ENCODE results near the gene ARID3C.

Gene ARID3C

DNA sequence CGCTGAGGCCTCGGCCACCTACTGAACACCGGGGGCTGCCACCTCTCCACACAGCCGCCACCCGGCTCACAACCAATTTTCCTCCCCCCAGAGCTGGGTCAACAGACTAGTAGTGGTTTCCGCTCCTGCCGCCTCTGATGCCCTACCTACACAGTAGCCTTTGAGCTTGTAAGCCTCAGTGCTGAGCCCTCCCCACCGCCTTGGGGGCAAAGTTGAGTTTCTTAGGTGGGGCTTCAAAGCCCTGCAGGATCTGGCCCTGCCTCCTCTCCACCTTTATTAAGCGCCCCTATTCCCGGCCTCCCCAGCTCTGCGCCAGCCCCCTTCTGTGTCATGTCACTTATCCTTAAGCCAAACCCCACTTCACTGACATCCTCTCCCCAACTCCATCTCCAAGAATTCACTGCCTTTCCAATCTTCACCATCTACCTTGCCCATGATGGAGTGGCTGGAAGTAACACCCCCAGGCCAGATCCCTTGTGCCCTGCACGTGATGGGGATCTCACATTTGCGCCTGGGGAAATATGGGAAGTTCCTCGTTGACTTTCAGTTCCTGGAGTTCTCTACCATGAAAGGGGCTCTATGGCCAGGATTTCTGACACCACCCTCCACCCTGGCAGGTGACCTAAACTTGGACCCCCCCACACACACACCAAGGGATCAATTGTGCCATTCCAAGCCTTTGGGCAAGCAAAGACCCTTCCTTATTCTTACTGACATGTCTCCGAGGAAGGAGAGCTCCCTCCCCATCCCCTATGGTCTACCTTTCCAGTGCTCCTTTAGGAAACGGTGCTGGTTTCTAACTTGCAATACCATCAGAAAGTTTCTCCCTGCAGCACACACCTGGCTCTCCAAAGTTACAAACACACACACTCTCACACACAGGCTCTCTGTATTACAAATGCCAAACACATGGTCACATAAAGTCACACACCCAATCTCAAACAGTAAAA, 36.7 kb downstream of the ARID3C start:
- no peak for DNase-seq

DNA sequence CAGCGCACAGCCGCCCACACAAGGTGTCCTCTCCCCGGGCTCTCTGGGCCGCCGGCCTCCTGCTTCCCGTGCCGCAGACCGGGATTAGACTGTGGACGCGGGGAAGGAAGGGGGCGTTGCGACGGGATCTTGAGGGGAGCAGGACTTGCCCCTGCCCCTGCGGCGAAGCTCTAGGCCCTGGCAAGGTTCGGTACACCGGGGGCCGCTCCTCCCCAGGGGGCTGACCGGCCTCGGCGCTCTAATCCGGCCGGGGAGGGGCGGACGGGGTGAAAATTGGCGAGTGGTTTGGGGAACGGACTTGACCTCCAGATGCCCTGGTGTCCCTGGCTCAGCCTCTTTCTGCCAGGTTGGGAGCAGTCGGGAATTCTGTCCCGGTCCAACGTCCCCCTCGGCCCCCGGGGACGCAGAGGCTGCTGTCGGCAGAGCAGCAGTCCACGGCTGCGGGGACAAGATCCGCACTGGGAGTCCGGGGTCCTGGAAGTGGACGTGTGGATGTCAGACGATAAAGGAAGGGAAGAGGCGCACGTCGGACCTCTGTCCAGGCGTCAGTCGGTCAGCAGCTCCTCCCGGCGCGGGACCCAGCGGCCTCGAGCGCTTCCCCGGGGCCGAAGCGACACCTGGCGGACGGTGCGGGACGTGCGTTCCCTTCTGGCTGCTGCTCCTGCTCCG, 37.5 kb downstream of the ARID3C start:
- DNase-seq = peak; percentile 89

GRCh38 chr9:34590381-34591247, 38.3 kb downstream of the ARID3C start:
- DNase-seq = peak; percentile 62

GRCh38 chr9:34589636-34590380, 39.1 kb downstream of the ARID3C start, which contains the start of gene CNTFR:
Gene CNTFR, minus strand, starts transcription at chr9:34589724. Its CDS starts 20,743 bp downstream, at chr9:34568981.
- peak; percentile 66 for DNase-seq

DNA sequence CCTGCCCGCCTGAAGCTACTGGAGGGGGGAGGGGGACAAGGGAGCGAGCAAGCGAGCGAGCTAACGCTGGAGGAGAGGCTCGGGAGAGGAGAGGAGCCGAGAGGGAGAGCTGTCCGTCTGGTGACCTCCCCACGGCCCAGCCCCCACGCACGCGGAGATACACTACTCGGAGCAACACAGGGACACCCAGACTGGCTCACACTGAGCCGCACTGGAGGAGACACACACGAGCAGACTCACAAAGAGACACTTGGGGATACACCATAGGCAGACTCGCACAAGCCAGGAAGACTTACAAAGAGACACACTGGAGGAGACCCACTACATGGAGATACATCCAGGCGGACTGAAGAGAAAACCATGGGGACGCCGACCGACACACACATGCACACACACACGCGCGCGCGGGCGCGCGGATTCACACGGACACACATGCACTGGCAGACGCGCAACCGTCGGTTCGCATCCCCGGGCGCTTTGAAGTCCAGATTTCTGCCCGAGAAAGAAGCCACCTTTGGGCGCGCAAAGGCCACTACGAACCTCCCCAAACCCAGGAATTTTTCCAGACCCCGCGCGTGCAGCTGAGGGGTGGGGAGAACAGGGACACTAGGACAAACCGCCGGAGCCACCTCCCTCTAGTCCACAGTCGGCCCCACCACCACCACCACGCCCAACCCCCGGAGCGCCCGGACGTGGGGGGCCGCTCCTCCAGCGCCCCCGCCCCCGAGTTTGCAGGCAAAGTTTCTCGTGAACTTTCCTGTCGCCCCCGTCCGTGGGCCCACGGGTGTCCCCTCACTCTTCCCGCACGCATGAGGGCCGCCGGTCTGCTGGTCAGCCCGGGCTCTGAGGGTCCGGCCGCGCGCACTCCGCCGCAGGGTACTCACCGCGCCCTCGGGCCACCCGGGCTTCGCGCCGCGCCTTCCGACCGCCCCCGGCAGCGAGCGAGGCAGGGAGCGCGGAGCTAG, 39.9 kb downstream of the ARID3C start:
- no peak for DNase-seq

DNA sequence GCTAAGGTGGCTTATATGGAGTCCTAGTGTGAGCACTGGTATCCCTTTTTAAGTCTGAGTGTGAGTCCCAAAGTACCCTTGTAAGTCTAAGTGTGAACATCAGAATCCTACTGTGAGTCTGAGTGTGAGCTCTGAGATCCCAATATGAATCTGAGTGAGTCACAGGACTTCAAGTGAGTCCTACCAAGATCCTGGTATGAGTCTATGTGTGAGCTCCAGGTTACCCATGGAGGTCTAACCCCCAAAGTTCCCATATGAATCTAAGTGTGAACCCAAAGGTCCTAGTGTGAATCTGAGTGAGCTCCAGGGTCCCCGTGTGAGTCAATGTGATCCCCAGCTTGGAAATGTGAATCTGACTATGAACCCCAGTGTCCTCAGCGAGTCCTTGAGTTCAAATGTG, 41.6 kb downstream of the ARID3C start:
- no peak for DNase-seq

DNA sequence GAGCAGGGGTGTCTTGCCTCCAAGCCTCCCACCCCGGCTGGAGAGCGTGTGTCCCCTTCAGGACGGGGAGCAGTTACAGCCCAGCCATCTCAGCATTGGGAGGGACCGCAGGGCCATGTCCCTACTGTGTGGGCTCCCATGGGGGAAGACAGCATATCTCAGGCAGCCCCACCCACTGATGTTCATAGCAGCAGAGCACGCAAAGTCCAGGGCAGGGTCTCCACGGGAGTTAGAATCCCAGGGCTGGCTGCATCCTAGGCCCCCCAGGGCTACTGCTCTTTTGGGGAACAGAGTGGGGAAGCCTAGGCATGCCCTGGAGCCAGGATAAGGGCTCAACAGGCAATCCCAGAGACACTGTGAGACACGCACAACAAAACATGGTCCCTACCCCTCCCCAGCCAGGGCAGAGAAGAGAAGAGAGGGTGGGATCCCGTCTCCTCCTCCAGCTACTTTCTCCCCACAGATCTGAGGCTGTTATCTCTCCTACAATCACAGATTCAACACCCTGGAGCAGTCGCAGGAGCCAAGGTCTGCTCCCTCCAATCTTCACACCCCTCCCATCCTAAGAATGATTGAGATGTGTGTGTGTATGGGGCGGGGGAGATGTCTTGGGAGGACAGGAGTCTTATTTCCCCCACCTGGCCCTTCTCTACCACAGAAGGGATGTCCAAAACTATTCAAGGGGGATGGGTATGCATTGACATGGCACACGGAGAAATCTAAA, 42.8 kb downstream of the ARID3C start:
- DNase-seq = no peak

GRCh38 chr9:34584970-34585369, 43.9 kb downstream of the ARID3C start:
- DNase-seq = no peak

DNA sequence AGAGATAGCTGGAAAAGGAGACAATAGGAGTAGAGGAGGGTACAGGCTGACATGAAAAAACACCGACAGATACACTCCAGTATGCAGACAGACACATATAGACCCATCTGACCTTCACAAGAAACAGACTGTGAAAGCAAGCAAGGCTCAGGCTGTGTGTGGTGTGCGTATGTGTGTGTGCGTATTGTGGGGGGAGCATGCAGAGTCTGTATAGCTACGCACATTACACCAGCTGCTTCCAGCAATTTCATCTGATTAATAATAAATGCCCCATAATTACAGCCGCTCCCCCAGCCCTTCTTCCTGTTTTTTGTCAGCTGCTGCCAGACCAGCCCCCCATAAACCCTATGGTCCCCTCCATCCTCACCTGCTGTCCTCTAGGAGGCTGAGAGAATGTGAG, 46.1 kb downstream of the ARID3C start:
- no peak for DNase-seq

DNA sequence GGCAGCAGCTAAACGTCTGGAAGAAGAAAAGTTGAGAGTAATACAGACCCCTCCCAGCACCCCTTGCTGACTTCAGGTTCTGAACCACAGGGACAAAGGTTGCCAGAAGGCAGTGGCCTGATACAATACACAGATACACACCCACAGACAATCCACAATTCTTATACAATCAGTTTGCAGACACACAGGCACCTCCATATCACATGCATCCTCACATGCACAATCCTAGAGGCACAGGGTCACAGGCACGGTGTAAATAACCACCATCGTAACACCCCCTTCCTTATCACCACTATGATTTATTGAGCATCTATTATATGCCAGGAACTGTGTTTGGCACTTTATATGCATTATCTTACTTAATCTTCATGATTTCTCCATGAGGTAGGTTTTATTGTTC, 47.5 kb downstream of the ARID3C start:
- no peak for DNase-seq

DNA sequence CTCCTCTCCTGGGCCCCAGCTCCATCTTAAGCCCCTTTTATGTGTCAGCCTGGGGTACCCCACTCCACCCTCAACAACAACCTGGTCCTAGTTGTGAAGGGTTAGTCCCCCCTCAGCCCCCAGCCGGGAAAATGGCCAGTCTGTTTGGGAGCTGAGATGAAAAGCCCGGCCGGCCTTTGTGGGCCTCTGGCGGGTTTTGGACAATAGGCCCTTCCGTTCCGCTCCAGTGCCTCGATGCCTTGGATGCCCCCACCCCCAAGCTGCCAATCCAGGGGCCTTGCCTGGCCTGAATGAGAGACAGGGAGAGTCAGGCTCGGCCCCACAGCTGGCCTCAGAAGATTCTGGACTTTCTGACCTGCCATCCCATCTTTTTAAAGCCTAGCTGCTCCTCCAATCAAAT, 48.5 kb downstream of the ARID3C start:
- no peak for DNase-seq

GRCh38 chr9:34579808-34580163, 49.1 kb downstream of the ARID3C start:
- no peak for DNase-seq

GRCh38 chr9:34579104-34579807, 49.6 kb downstream of the ARID3C start:
- no peak for DNase-seq

DNA sequence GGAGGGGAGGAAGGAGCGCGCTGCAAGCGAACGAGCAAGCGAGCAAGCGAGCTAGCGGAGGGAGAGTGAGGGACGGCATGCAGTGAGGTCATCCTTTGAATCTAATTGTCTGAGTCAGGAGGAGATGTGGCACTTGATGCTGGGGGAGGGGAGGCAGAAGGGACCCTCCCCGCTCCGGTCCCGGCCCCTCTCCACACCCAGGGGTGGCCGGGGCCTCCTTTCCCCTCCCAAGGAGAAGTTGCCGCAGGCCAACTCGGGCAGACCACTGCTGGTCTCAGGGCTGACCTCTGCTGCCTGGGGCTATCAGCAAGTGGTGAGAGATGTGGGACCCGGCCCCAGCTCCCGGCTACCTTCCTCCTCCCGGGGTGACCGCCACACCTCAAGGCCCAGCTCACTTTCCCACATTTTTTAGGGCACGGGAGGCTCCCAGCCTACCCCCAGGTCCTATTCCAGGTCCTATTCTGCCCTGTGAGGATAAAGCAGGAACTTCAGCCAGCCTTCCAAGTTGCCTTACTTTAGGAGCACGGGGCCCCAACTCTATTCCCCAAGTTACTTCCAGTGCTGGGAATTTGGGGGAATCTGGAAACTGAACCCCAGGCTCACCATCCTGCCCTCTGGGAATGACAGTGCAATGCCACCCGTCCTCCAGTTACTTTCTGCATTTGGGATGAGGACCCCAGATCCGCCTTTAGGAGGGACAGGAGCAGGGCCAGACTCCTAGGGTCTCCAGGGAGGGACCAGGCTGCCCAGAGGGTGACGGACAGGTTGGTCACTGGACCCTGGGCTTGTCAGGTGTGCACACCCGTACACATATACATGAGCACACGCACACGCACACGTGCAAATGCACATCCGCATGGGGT, 50.4 kb downstream of the ARID3C start:
- DNase-seq = peak; percentile 72

GRCh38 chr9:34577400-34578240, 51.2 kb downstream of the ARID3C start:
- DNase-seq = peak; percentile 91

DNA sequence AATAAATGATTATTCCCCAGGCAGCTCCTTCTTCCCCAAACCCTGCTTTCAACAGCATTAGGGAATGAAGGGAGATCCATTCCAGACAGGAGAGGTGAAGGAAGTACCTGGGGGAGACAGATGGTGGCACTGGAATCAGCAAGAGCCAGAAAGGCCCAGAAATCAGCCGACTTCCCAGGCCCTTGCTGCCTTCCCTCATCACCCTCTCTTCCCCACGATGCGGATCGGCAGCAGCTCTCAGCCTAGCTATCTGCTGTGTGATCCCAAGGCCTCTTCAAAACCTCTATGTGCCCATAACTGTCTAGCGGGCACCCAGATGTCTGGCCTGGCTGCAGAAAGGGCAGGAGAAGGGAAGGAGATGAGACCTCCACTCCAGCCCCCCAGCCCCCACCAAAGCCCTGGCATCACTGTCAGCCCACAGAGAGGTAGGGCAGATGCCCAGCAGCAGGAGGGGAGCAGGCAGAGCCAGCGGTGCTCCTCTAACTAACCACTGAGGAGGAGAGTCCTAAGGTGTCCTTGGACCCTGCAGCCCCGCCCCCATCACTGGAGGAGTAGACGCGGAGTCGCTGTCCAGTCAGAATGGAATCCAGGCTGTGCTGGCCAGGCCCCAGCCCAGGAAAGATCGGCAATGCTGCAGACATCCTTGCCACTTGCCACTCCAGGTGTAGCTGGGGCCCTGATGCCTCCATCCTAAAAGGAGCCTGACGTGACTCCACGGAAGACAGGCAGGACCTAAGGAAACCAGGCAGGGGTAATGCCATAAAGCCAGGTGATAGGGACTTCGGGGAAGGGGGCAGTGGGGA, 52.1 kb downstream of the ARID3C start:
- no peak for DNase-seq

All from left hindlimb (tissue), 1 donor.